Germinal center (tissue), 1 donor: ENCODE data around the gene SLCO4A1.
"Not testable (repeated sequence)": the region's sequence is repeated elsewhere in the genome, so short reads cannot be mapped to it uniquely, and the experiment has no call there.

Experiments
- DNase-seq: peaks from one replicate; pipeline ENCODE4 v3.0.0; 2012; ENCODE audit warnings: mixed read lengths, low spot score

SLCO4A1 gene

DNA sequence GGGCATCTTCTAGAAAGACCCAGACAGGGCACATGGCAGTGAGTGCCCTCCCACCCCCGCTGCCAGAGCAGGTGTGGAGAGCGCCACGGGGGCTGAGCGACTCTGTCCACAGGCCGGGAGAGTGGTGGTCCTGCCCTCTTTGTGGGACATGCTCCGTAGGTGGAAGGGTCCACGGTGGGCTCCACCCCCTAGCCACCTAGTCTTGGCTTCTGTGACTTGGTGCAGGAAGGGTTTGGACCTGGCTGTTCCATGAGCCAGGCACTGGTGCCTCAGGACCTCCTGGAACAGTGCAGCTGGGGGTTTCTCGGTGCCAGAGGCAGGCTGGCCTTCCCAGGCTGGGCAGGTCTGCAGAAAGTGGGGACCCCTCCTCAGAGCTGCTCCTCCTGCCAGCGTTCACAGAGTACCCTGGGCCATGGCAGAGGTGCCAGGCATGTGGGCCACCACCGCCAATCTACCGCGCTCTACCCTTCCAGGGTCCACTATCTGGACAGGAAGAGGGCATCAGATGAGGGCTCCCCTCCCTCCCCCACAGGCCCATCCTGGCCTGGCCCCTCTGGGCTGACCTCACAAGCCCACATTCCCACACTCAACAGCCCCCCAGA lies 23.0 kb downstream of the SLCO4A1 start:
- no peak for DNase-seq

DNA sequence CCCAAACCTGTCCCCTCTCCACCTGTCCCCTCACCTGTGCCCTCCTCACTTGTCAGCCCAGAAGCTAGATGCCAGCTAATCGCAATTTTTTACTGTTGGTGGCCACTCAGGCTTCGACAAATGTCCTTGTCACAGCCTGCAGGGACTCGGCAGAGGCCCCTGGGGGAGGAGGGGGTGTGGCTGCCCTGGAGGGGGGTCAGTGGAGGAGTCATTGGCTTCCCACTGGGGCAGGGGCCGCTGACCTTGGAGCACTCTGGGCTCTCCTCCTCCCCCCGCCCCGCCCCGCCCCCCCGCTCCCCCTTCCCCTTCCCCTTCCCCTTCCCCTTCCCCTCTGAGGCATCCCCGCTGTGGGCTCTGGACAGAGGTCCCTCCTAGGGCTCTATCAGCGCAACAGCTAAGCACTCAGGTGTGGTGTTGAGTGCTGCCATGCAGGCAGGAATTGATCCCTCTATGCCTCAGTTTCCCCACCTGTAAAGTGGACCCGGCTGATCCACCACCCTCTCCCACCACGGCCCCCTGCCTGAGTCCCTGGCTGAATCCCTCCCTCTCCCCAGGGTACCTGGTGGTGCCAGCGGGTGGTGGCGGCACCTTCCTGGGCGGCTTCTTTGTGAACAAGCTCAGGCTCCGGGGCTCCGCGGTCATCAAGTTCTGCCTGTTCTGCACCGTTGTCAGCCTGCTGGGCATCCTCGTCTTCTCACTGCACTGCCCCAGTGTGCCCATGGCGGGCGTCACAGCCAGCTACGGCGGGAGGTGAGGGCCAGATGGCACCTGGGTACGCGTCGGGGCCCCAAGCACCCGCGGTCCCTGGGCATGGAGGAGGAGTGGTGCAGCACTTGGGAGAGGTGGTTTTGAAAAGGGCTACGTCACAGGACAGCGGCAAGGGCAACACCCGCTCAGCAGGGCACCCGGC lies 23.8 kb downstream of the SLCO4A1 start:
- DNase-seq, result no peak

- no peak for DNase-seq
Observed at GRCh38 chr20:62666736-62667529, 24.6 kb downstream of the SLCO4A1 start.

GRCh38 chr20:62667530-62668440 lies 25.5 kb downstream of the SLCO4A1 start:
- DNase-seq, result no peak

GRCh38 chr20:62668441-62669027 lies 26.2 kb downstream of the SLCO4A1 start:
- peak; percentile 48 for DNase-seq

DNA sequence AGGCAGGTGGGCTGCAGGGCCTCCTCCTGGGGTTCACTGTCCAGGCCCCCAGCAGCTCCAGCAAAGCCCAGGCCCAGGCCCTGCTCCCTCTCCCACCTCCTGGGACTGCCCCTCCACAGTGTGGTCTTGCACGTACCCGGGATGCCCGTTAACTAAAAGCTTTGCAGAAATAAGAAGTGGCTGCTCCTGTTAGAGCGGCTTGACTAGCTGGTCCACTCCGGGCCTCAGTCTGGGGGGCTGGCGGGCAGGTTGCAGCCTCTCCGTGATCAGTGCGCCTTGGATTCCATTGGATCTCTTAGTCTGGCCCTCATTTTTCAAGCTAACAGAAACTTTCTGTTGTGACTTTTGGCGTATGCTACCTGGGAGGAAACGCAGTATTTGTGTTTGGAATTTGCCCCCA lies 26.9 kb downstream of the SLCO4A1 start:
- DNase-seq, result no peak

GRCh38 chr20:62670156-62670555 lies 27.9 kb downstream of the SLCO4A1 start:
- DNase-seq, result no peak

GRCh38 chr20:62670998-62671397 lies 28.7 kb downstream of the SLCO4A1 start:
- no peak for DNase-seq

- DNase-seq, result no peak
Observed at GRCh38 chr20:62671765-62672164, 29.5 kb downstream of the SLCO4A1 start.

- no peak for DNase-seq
Observed at GRCh38 chr20:62674370-62674769, 32.1 kb downstream of the SLCO4A1 start.

GRCh38 chr20:62675156-62675876 lies 33.0 kb downstream of the SLCO4A1 start:
- no peak for DNase-seq

DNA sequence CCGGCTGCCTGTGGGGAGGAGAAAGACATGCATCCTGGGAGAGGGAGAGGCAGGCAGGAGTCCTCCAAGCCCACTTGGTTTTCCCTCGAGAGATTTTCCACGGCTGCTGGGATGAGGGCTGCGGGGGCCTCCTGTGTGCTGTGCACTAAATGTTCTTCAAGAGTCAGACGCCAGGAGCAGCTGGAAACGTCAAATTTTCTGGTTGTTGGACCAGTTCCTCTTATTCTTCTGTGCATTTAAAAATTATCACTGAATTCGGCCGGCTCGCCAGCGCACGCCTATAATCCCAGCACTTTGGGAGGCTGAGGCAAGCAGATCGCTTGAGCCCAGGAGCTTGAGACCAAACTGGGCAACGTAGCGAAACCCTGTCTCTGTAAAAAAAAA lies 33.6 kb downstream of the SLCO4A1 start:
- no peak for DNase-seq

- no peak for DNase-seq
Observed at GRCh38 chr20:62676976-62677375, 34.7 kb downstream of the SLCO4A1 start.

DNA sequence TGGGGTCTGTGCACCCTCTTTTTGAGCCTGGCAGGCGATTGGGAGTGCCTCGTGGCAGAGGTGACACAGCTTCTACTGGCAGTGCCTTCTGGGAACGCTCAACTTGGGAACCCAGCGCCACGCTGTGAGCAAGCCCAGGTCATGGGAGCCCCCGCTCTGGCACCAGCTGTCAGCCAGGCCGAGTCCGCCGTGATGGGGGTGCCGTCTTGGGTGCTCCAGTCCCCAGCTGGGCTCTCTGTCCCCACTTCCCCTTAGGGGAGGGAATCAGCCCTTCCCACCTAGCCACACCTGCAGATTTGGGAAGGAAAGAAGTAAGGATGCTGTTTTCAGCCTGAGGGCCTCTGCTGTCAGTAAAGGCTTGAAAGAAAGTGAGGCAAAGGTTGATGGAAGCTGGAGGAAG lies 35.4 kb downstream of the SLCO4A1 start:
- no peak for DNase-seq

DNA sequence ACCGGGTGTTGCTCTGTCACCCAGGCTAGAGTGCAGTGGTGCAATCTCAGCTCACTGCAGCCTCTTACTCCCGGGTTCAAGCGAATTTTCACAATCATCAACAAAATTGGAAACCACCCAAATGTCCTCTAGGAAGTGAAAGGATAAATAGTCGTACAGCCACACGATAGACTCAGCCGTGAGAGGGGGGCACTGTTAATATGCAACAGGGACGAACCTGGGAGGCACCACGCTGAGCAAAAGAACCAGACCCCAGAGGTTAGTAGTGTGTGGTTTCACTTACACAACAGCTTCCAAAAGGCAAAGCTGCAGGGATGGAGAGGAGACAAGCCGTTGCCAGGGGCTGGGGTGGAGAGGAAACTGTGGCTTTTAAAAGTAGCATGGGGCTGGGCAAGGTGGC lies 36.2 kb downstream of the SLCO4A1 start:
- DNase-seq, result no peak

DNA sequence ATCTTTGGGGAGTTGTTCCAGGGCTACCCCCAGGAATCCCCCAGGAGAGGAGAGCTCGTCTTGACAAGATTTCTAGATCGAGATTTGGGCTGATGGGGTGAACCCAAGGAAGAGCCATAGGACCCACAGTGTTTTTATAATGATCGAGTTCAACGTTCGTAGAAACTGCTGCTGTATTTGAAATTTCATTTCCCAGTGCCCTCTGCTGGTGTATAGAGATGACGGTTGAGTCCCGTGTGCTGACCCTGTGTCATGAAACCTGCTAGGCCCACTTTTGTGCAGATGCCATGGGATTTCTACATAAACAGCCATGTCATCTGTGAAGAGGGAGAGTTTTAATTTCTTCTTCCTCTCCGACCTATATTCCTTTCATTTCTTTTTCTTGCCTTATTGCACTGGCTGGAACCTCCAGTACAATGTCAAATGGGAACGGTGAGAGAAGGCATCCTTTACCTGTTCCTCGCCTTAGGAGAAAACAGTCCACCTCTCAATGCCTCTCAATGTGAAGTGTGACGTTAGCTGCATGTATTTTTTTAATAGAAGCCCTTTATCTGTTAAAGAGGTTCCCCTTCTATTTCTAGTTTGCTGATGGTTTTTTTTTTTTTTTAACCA lies 37.8 kb downstream of the SLCO4A1 start:
- DNase-seq, result no peak

DNA sequence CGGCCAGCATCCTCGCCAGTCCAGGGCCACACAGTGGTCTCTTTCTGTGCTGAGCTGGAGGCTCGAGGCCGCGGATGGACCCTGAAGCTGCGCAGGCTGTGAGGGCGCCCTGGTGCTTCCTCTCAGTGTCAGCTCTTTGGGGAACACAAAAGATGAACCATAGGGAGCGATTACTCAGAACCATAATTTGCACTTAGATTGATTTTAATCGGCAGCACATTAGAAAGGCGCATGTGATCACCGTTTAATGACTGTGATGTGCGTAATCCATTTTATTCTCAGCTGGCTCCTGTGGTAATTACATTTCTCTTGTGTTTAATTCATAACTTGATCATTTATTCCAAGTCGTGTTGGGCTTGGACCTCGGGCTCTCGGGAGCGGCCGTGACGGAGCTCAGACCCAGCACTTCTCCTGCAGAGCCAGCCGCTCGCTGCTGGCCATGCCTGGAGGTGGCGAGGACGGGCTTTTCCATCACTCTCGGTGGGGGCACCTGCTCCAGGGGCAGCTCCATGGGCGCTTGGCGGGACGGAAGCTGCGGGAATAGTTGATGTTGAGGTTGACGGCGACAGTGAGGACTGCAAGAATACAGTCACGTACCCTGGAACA lies 40.7 kb downstream of the SLCO4A1 start:
- DNase-seq, result no peak

DNA sequence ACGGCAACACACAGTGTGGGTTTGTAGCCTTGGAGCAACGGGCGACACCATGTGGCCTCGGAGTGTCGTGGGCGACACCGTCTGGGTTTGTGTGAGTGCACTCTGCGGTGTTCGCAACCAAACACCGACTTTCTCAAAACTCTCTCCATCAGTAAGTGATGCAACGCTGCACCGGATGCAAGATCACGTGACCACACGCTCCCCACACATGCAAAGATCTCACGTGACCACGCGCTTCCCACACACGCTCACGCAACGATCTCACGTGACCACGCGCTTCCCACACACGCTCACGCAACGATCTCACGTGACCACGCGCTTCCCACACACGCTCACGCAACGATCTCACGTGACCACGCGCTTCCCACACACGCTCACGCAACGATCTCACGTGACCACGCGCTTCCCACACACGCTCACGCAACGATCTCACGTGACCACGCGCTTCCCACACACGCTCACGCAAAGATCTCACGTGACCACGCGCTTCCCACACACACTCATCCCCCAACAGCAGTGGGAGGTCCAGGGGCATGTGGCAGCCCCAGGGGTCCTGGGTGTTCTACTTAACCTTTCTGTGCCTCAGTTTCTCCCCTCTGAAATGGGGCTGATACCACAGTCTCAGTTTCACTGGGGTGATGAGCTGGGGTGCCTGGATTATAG lies 41.5 kb downstream of the SLCO4A1 start:
- not testable (repeated sequence) for DNase-seq

DNA sequence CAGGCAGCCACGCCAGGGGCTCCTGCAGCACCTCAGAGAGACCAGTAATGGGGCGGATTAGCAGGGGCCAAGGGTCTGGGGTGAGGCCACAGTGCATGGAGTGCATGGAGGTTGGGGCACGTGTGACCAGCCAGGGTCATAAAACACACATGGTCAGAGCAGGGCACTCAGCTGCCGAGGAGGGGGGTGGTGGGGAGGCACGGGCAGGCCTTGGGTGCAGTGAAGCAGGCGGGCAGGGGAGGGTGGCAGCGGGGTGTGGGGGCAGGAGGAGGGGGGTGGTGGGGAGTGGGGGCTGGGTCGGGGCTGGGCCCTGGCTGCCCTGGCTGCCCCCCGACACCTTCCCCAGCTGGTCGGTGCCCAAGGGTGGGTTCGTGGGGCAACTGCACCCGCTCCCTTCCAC lies 42.7 kb downstream of the SLCO4A1 start:
- no peak for DNase-seq
